Lower leg skin (tissue), 3 donors: Measurements from ENCODE around the gene TYSND1.

Experiments
- POLR2A ChIP-seq, 2 donors: fragments of 450-650 bp; IDR thresholded peaks; one replicate each; pipeline ENCODE4 v1.6.1; 2016 to 2017; ENCODE audit warnings: antibody characterized with exemption in 2 of 2, mild to moderate bottlenecking in 1 of 2, moderate library complexity in 1 of 2
- TF ChIP-seq, protein P1 (sequence below), 3 donors: fragments of 450-650 bp; IDR thresholded peaks; one replicate each; pipeline ENCODE4 v1.5.1; 2016; ENCODE audit warnings: antibody characterized with exemption in 3 of 3, mild to moderate bottlenecking in 3 of 3, moderate library complexity in 2 of 3

DNA sequence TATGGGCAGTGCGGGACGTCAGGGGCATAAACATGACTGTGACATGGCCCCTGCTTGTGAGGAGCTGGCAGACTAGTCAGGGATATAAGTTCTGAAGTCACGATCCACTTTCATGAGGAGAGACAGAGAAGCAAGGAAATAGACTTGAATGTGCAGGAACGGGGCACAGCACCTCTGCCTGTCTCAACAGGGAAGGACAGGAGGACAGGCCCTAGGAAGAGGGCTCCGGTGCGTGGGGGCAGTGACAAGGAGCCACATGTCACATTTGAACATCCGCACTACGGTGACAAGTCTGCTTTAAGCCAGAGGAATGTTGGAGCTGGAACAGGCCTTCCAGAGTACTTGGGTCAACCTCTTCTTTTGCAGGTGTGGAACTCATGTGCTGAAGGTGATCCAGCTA, 43.6 kb upstream of the TYSND1 start:
- TF ChIP-seq, protein P1, sequence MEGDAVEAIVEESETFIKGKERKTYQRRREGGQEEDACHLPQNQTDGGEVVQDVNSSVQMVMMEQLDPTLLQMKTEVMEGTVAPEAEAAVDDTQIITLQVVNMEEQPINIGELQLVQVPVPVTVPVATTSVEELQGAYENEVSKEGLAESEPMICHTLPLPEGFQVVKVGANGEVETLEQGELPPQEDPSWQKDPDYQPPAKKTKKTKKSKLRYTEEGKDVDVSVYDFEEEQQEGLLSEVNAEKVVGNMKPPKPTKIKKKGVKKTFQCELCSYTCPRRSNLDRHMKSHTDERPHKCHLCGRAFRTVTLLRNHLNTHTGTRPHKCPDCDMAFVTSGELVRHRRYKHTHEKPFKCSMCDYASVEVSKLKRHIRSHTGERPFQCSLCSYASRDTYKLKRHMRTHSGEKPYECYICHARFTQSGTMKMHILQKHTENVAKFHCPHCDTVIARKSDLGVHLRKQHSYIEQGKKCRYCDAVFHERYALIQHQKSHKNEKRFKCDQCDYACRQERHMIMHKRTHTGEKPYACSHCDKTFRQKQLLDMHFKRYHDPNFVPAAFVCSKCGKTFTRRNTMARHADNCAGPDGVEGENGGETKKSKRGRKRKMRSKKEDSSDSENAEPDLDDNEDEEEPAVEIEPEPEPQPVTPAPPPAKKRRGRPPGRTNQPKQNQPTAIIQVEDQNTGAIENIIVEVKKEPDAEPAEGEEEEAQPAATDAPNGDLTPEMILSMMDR (IDR thresholded peaks at IDR 0.05), result no peak
- no peak for TF ChIP-seq POLR2A (IDR thresholded peaks at IDR 0.05)
